Fibroblast of lung (primary cell): Measurements from ENCODE around the gene SNRPD3. TPM values are rescaled to one million over a fixed set of nuclear protein-coding genes. Genes with fewer than 3 reads are reported as not detected.

Experiments
- DNase-seq, 2 donors: peaks; one replicate each; pipeline versions ENCODE4 v3.0.0 to v3.0.0-alpha.2; 2010; ENCODE audit warnings: low read depth in 2 of 2
- H2AFZ ChIP-seq: 2 replicates; pipeline ENCODE4 v1.5.1; 2012; ENCODE audit warnings: low read length, control low read depth, inconsistent platforms
- H3K27ac ChIP-seq: 2 replicates; pipeline ENCODE4 v1.5.1; 2011; ENCODE audit warnings: low read length, control low read depth; ENCODE audit not compliant: insufficient read depth
- H3K27me3 ChIP-seq: 2 replicates; pipeline ENCODE4 v1.5.1; 2011; ENCODE audit warnings: mild to moderate bottlenecking, low read length; ENCODE audit not compliant: control insufficient read depth, insufficient read depth
- H3K36me3 ChIP-seq: 2 replicates; pipeline ENCODE4 v1.5.1; 2011; ENCODE audit warnings: low read length; ENCODE audit not compliant: control insufficient read depth, insufficient read depth
- H3K4me1 ChIP-seq: 2 replicates; pipeline ENCODE4 v1.5.1; 2011; ENCODE audit warnings: low read length; ENCODE audit not compliant: control insufficient read depth, insufficient read depth; ENCODE audit errors: extremely low read depth
- H3K4me2 ChIP-seq: 2 replicates; pipeline ENCODE4 v1.5.1; 2011; ENCODE audit warnings: low read length, control low read depth; ENCODE audit not compliant: insufficient read depth; ENCODE audit errors: extremely low read depth
- H3K4me3 ChIP-seq, 4 experiments: fragments of 200-600 bp in 1 of 4; sonication (generic) in 1 of 4; replicated peaks in 1 of 4; 2 replicates each; pipeline ENCODE4 v1.5.1; 2011 to 2016; ENCODE audit warnings: low read length in 4 of 4, low read depth in 3 of 4, mild to moderate bottlenecking in 3 of 4, control low read depth in 2 of 4, inconsistent platforms in 1 of 4, mixed read lengths in 1 of 4; ENCODE audit not compliant: insufficient read depth in 1 of 4; ENCODE audit errors: control extremely low read depth in 1 of 4
- H3K79me2 ChIP-seq: 2 replicates; pipeline ENCODE4 v1.5.1; 2012; ENCODE audit warnings: mild to moderate bottlenecking, low read length, inconsistent platforms; ENCODE audit not compliant: control insufficient read depth, insufficient read depth
- H3K9ac ChIP-seq: 2 replicates; pipeline ENCODE4 v1.5.1; 2011; ENCODE audit warnings: mild to moderate bottlenecking, low read length, control low read depth; ENCODE audit not compliant: insufficient read depth
- H3K9me3 ChIP-seq: 2 replicates; pipeline ENCODE4 v1.5.1; 2012; ENCODE audit warnings: low read depth, low read length; ENCODE audit not compliant: control insufficient read depth, insufficient read depth
- H4K20me1 ChIP-seq: 2 replicates; pipeline ENCODE4 v1.5.1; 2011; ENCODE audit warnings: low read length; ENCODE audit not compliant: control insufficient read depth, insufficient read depth; ENCODE audit errors: extremely low read depth
- CTCF ChIP-seq, 2 donors: IDR thresholded peaks in 1 of 2; conservative IDR thresholded peaks in 1 of 2; 1 replicate in 1 of 2; 2 replicates in 1 of 2; pipeline ENCODE4 v1.5.1; 2011 to 2012; ENCODE audit warnings: low read length in 2 of 2, control low read depth in 1 of 2, inconsistent platforms in 1 of 2, low read depth in 1 of 2, mild to moderate bottlenecking in 1 of 2
- EZH2 ChIP-seq: IDR thresholded peaks from 2 replicates; pipeline ENCODE4 v1.5.1; 2012; ENCODE audit warnings: low read length, control low read depth, mild to moderate bottlenecking; ENCODE audit errors: missing control alignments
- polyA plus RNA-seq, 2 donors: library from polyadenylated mRNA; depleted of rRNA in 1 of 2; stranded (reverse) in 1 of 2; unstranded in 1 of 2; fragments of >200 nt; gene quantifications; 2 replicates each; pipeline ENCODE4 v1.2.1, GENCODE V29; 2011 to 2012; ENCODE audit warnings: missing spikeins in 1 of 2
- total RNA-seq: library from RNA; depleted of rRNA; stranded (reverse); fragments of >200 nt; gene quantifications from 2 replicates; pipeline ENCODE4 v1.2.1, GENCODE V29; 2014

Gene SNRPD3
- total and polyA plus RNA-seq, 2 donors (not counting 1 experiment from before 2014, with no cell fraction given): 114 to 151 TPM

- H4K20me1 ChIP-seq: no peaks in the 10 kb centered on the region
- H3K4me2 ChIP-seq: no peak overlapping the region
- no peak overlapping the region for H3K4me3 ChIP-seq
- no peak overlapping the region for H3K9ac ChIP-seq
- no peaks in the 10 kb centered on the region for H3K27me3 ChIP-seq
- H3K79me2 ChIP-seq: no peaks in the 10 kb centered on the region
- TF ChIP-seq EZH2 (no peak), CTCF (conservative IDR thresholded peaks at IDR 0.05 in 1 of 2, IDR thresholded peaks at IDR 0.05 in 1 of 2; ENCODE audit: low read depth in 1 of 2, low read length in 2 of 2) (no peak)
- DNase-seq: no peak
- H2AFZ ChIP-seq: no peak overlapping the region
- H3K36me3 ChIP-seq: peaks cover 37% of the 10 kb centered on the region
- H3K27ac ChIP-seq: no peak overlapping the region
- H3K4me1 ChIP-seq: peaks cover 8% of the 10 kb centered on the region
- H3K9me3 ChIP-seq: no peaks in the 10 kb centered on the region
Measured at GRCh38 chr22:24543185-24543601, 12.6 kb upstream of the SNRPD3 start.

GRCh38 chr22:24543679-24544243, 12.0 kb upstream of the SNRPD3 start:
- no peak for DNase-seq
- peaks cover 37% of the 10 kb centered on the region for H3K36me3 ChIP-seq
- H3K9ac ChIP-seq: no peak overlapping the region
- no peak overlapping the region for H3K4me2 ChIP-seq
- no peak overlapping the region for H2AFZ ChIP-seq
- peaks cover 8% of the 10 kb centered on the region for H3K4me1 ChIP-seq
- no peak overlapping the region for H3K27ac ChIP-seq
- H3K9me3 ChIP-seq: no peaks in the 10 kb centered on the region
- H3K79me2 ChIP-seq: no peaks in the 10 kb centered on the region
- H4K20me1 ChIP-seq: no peaks in the 10 kb centered on the region
- no peak overlapping the region for H3K4me3 ChIP-seq
- H3K27me3 ChIP-seq: no peaks in the 10 kb centered on the region
- TF ChIP-seq CTCF (conservative IDR thresholded peaks at IDR 0.05 in 1 of 2, IDR thresholded peaks at IDR 0.05 in 1 of 2; ENCODE audit: low read depth in 1 of 2, low read length in 2 of 2) (no peak), EZH2 (no peak)

- H4K20me1 ChIP-seq: no peaks in the 10 kb centered on the region
- no peak overlapping the region for H3K27ac ChIP-seq
- DNase-seq: no peak
- peaks cover 18% of the 10 kb centered on the region for H3K4me1 ChIP-seq
- no peak overlapping the region for H2AFZ ChIP-seq
- TF ChIP-seq CTCF (conservative IDR thresholded peaks at IDR 0.05 in 1 of 2, IDR thresholded peaks at IDR 0.05 in 1 of 2; ENCODE audit: low read depth in 1 of 2, low read length in 2 of 2) (no peak), EZH2 (no peak)
- no peak overlapping the region for H3K4me2 ChIP-seq
- H3K79me2 ChIP-seq: peaks cover 43% of the 10 kb centered on the region
- H3K36me3 ChIP-seq: peaks cover 10% of the 10 kb centered on the region
- no peak overlapping the region for H3K9ac ChIP-seq
- H3K4me3 ChIP-seq: no peak overlapping the region
- H3K27me3 ChIP-seq: no peaks in the 10 kb centered on the region
- H3K9me3 ChIP-seq: no peaks in the 10 kb centered on the region
Measured at GRCh38 chr22:24548812-24549211, 7.0 kb upstream of the SNRPD3 start.
